Bronchial epithelial cell (primary cell): ENCODE results near the gene ANTXR2. TPM values are rescaled to one million over a fixed set of nuclear protein-coding genes. Genes with fewer than 3 reads are reported as not detected.

Source experiments
- DNase-seq: peaks from one replicate; pipeline ENCODE4 v3.0.0-alpha.2; 2010; ENCODE audit warnings: low read depth
- FAIRE-seq: peaks from 2 replicates; lab custom pipeline; 2011; peaks lifted over from hg19 to GRCh38; lab: Jason Lieb, UNC
- H3K27me3 ChIP-seq: 2 replicates; pipeline ENCODE4 v1.5.1; 2011; ENCODE audit warnings: low read length; ENCODE audit not compliant: control insufficient read depth, insufficient read depth
- H3K36me3 ChIP-seq: 2 replicates; pipeline ENCODE4 v1.5.1; 2011; ENCODE audit warnings: low read length; ENCODE audit not compliant: control insufficient read depth, insufficient read depth
- H3K4me3 ChIP-seq: 2 replicates; pipeline ENCODE4 v1.5.1; 2011; ENCODE audit warnings: mild to moderate bottlenecking, low read depth, low read length, control low read depth
- CTCF ChIP-seq: IDR thresholded peaks from 2 replicates; pipeline ENCODE4 v1.5.1; 2011; ENCODE audit warnings: mild to moderate bottlenecking, moderate library complexity, low read length, control low read depth, inconsistent platforms; ENCODE audit not compliant: insufficient read depth, severe bottlenecking
- total RNA-seq: library from RNA; depleted of rRNA; stranded (reverse); fragments of >200 nt; gene quantifications from 2 replicates; pipeline ENCODE4 v1.2.1, GENCODE V29; 2014

Gene ANTXR2
- total RNA-seq, 1 donor from 2014 or later: 35.5 TPM

DNA sequence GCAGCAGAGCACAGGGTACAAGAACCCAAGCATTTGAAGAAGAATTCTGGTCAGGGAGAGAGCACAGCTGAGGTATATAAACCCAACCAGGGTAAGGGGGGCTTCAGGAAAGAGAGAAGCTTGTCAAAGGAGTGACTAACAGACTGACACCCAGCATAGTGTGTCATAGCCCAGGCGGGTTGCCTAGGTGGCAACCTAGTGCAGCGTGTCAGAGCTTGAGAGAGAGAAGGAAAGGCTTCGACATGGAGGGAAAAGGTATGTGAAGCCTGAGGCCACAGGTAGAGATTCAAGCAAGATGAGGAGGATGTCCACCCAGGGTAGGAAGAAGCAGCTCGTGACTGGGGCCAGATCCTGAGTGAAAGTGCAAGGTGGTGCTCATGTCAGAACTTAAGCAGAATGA is 8.5 kb upstream of the ANTXR2 start:
- Histone ChIP-seq H3K36me3 (no peaks in the 10 kb centered on the region), H3K4me3 (no peak overlapping the region), H3K27me3 (no peaks in the 10 kb centered on the region)
- FAIRE-seq (no peak), DNase-seq (peak; percentile 92)
- peak; percentile 16 for TF ChIP-seq CTCF

DNA sequence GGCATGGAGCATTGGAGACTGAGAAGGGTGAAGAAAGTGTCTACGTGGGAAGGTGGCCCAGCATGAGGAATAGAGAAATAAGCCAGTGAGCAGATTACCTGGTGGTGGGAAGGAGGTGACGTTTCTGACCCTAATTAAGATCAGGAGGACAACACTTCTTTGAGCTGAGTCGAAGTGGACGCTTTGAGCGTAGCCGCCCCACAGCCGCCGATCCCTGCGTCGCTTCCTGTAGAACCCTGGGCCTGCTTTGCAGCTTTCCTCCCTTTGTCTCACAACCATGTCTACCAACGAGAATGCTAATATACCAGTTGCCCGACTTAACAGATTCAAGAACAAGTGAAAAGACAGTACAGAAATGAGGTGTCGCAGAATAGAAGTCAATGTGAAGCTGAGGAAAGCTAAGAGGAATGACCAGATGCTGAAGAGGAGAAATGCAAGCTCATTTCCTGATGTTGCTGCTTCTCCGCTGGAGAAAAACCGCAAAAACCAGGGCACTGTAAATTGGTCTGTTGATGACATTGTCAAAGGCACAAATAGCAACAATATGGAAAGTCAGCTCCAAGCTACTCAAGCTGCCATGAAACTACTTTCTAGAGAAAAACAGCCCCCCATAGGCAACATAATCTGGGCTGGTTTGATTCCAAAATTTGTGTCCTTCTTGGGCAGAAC is 6.4 kb upstream of the ANTXR2 start:
- FAIRE-seq (no peak), DNase-seq (no peak)
- no peak for TF ChIP-seq CTCF
- Histone ChIP-seq H3K36me3 (no peaks in the 10 kb centered on the region), H3K4me3 (no peak overlapping the region), H3K27me3 (no peaks in the 10 kb centered on the region)

DNA sequence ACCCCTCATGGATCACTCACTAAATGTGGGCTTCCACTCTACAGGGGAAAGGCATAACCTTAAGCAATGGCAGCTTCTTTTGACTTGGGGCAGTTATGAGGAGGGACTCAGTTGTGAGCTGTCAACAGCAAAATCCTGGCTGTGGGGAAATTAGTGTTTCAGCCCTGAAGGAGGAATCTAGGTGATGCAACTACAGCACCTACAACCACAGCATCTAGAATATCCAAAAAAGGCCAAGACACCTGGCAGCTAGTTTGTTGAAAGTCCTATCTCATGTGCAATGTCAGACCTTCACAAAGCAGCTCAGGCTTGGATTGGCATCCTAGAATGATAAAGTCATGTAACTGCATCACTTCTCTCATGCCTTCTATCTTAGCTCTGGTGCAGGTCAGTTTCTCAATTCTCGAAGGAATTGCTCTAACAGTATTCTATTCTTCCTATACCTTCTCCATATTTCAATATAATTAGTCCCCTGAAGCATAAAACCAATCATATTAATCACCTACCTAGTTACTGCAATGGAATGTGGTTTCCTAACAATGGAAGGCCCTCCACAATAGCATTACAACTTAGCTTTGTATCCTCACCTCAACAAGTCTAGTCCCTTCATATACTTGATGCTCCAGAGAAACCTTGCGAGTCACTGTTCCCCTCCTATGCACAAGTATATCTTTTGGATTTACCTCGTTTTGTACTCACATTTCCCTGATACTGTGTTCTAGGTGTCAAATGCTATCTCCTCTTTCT is 5.5 kb upstream of the ANTXR2 start:
- Histone ChIP-seq H3K4me3 (no peak overlapping the region), H3K27me3 (no peaks in the 10 kb centered on the region), H3K36me3 (no peaks in the 10 kb centered on the region)
- FAIRE-seq (no peak), DNase-seq (peak; percentile 88)
- TF ChIP-seq CTCF: no peak

DNA sequence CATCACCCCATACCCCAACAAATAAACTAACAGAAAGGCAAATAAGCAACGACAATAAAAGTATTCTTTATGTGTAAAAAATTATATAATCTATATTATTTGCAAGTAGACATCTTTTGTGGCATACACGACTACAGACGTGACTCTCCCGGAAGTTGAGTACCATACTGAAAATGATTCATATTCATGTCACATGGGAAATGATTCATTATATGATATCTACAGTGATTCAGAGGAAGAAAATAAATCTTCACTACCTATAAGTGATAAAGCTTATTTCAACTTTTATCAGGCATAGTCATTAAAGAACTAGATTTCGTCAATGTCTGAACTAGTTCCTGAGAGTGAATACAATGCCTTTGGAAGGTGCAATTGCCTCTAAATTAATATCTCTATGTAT is 4.6 kb upstream of the ANTXR2 start:
- Histone ChIP-seq H3K4me3 (no peak overlapping the region), H3K27me3 (no peaks in the 10 kb centered on the region), H3K36me3 (no peaks in the 10 kb centered on the region)
- no peak for FAIRE-seq
- DNase-seq: peak; percentile 90
- no peak for TF ChIP-seq CTCF

DNA sequence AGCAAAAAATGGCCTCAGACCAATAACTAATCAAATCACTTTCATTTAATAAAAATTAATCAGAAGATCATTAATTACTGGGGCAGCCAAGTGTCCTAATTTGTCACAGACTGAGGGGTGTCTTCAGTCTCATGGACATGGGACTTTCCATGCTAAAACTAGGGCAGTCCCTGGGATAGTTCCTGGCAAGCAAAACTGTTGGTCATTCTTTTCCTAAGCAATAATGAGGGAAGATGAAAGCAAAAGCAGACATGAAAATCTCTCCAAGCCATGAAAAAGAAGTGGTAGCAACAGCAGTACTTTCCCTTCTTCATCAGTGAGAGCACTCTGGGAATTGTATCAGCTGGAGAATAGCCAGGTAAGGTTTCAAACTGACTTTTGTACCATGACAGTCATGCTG is 3.7 kb upstream of the ANTXR2 start:
- H3K36me3 ChIP-seq: no peaks in the 10 kb centered on the region
- FAIRE-seq (no peak), DNase-seq (no peak)
- no peak overlapping the region for H3K4me3 ChIP-seq
- no peaks in the 10 kb centered on the region for H3K27me3 ChIP-seq
- no peak for TF ChIP-seq CTCF
